CD4-positive, alpha-beta T cell (primary cell): ENCODE measurements around the gene USP9X. TPM values are rescaled to one million over a fixed set of nuclear protein-coding genes. Genes with fewer than 3 reads are reported as not detected.
A peak's percentile ranks its signal among the peaks of the same experiment; 100 is the strongest.
"Not testable (repeated sequence)": the region's sequence is repeated elsewhere in the genome, so short reads cannot be mapped to it uniquely, and the experiment has no call there.

Experiments
- ATAC-seq: fragments of 200-7000 bp; cut with Tn5 transposase; one replicate; pipeline ENCODE4 v1.10.0; 2022; ENCODE audit warnings: mild to moderate bottlenecking; ENCODE audit not compliant: poor library complexity
- CTCF ChIA-PET: fragments of 350-600 bp; sonication (Branson Sonifier 250); formaldehyde crosslinking; loops from one replicate; lab custom pipeline; 2021; ENCODE audit warnings: antibody characterized with exemption, inconsistent platforms; lab: Charles Lee
- POLR2A ChIA-PET: fragments of 350-600 bp; sonication (Branson Sonifier 250); formaldehyde crosslinking; loops from one replicate; lab custom pipeline; 2021; ENCODE audit warnings: antibody characterized with exemption, inconsistent platforms; lab: Charles Lee
- DNase-seq, 14 experiments: peaks; one replicate each; pipeline ENCODE4 v3.0.0-alpha.2; 2013 to 2020; ENCODE audit warnings: mixed read lengths in 2 of 14
- H3K27ac ChIP-seq, 2 donors: one replicate each; pipeline versions ENCODE4 v1.5.1 to v1.7.0; 2013; ENCODE audit warnings: low read length in 2 of 2, low read depth in 1 of 2, mild to moderate bottlenecking in 1 of 2
- H3K27me3 ChIP-seq, 2 experiments: 1 replicate in 1 of 2; 2 replicates in 1 of 2; pipeline versions ENCODE4 v1.6.1 to v1.7.0; 2013; ENCODE audit warnings: low read length in 2 of 2, control low read depth in 1 of 2, mild to moderate bottlenecking in 1 of 2, moderate library complexity in 1 of 2; ENCODE audit not compliant: insufficient read depth in 2 of 2, control insufficient read depth in 1 of 2
- H3K36me3 ChIP-seq: one replicate; pipeline ENCODE4 v1.6.1; 2013; ENCODE audit warnings: low read length, control low read depth; ENCODE audit not compliant: insufficient read depth
- H3K4me1 ChIP-seq: one replicate; pipeline ENCODE4 v1.6.1; 2013; ENCODE audit warnings: low read length, control low read depth; ENCODE audit not compliant: insufficient read depth
- H3K4me3 ChIP-seq: one replicate; pipeline ENCODE4 v1.5.1; 2013; ENCODE audit warnings: mild to moderate bottlenecking, low read length, moderate library complexity
- H3K9me3 ChIP-seq, 2 experiments: 1 replicate in 1 of 2; 2 replicates in 1 of 2; pipeline versions ENCODE4 v1.6.1 to v1.7.0; 2013; ENCODE audit warnings: low read length in 2 of 2, mild to moderate bottlenecking in 2 of 2, control low read depth in 1 of 2, moderate library complexity in 1 of 2; ENCODE audit not compliant: control insufficient read depth in 1 of 2, insufficient read depth in 1 of 2
- H3K27ac Mint-ChIP-seq: one replicate; pipeline ENCODE4 v1.8.0; 2020; ENCODE audit warnings: mixed read lengths
- H3K27me3 Mint-ChIP-seq: one replicate; pipeline ENCODE4 v1.8.0; 2021; ENCODE audit warnings: mixed read lengths
- H3K36me3 Mint-ChIP-seq: one replicate; pipeline ENCODE4 v1.8.0; 2021; ENCODE audit warnings: low read depth, mixed read lengths
- H3K4me1 Mint-ChIP-seq: one replicate; pipeline ENCODE4 v1.8.0; 2021; ENCODE audit warnings: low read depth, mixed read lengths
- H3K4me3 Mint-ChIP-seq: one replicate; pipeline ENCODE4 v1.8.0; 2020; ENCODE audit warnings: mild to moderate bottlenecking, mixed read lengths
- H3K9me3 Mint-ChIP-seq: one replicate; pipeline ENCODE4 v1.8.0; 2020; ENCODE audit warnings: mixed read lengths
- intact Hi-C, 2 experiments: fragments of 100-400 bp; cut with DNase I in 1 of 2; cut with micrococcal nuclease in 1 of 2; formaldehyde crosslinking; loops; one replicate each; pipeline versions ENCODE4 v1.15.1 to v1.9.0; 2023 to 2025; cut with DNase I, micrococcal nuclease
- total RNA-seq, 174 experiments: library from RNA in 2 of 174; stranded (reverse) in 2 of 174; gene quantifications; one replicate each; pipeline ENCODE4 v1.2.3 and lab custom pipeline; 2021 to 2026
- TF ChIP-seq, protein P1 (sequence below): fragments of 200-600 bp; IDR thresholded peaks from one replicate; pipeline ENCODE4 v1.8.0; 2022; ENCODE audit warnings: antibody characterized with exemption, mild to moderate bottlenecking

USP9X gene
- total RNA-seq, 2 experiments from 2014 or later = 70.4 to 74.8 TPM

DNA sequence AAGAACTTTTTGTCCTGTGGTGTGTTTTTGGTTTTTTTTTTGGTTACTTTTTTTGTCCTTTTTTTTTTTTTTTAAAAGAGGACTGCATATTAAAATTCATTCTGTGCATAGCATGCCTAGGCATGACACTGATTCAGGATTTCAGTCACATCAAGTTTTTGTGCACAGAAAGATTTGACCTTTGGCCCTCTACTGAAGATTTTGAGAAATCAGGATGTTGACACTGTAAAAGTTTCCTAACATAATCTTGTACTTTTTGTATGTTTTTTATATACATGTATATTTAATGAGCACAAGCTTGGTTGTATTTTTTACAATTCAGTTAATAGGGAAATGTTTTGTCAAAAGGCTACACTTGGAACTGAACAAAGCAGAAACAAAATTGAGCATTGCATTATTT, 148.7 kb downstream of the USP9X start:
- Mint-ChIP-seq H3K9me3 (no peaks in the 10 kb centered on the region), H3K27me3 (no peaks in the 10 kb centered on the region), H3K4me1 (peaks cover 4% of the 10 kb centered on the region), H3K4me3 (no peak overlapping the region), H3K36me3 (peaks cover 40% of the 10 kb centered on the region), H3K27ac (no peak overlapping the region)
- no peaks in the 10 kb centered on the region for H3K27me3 ChIP-seq
- POLR2A ChIA-PET = no interaction called here
- intact Hi-C loops = no loop called here
- CTCF ChIA-PET = interaction anchor here (0.9 to 1.1 kb wide), 2 partner anchors 7 to 19 kb away, joined by 3 read pairs; no protein-coding TSS in a partner anchor
- no peak for ATAC-seq
- no peaks in the 10 kb centered on the region for H3K9me3 ChIP-seq
- no peak overlapping the region for H3K4me3 ChIP-seq
- H3K4me1 ChIP-seq = no peaks in the 10 kb centered on the region
- H3K36me3 ChIP-seq = peaks cover 40% of the 10 kb centered on the region
- H3K27ac ChIP-seq = no peak overlapping the region
- no peak for DNase-seq
- TF ChIP-seq, protein P1, sequence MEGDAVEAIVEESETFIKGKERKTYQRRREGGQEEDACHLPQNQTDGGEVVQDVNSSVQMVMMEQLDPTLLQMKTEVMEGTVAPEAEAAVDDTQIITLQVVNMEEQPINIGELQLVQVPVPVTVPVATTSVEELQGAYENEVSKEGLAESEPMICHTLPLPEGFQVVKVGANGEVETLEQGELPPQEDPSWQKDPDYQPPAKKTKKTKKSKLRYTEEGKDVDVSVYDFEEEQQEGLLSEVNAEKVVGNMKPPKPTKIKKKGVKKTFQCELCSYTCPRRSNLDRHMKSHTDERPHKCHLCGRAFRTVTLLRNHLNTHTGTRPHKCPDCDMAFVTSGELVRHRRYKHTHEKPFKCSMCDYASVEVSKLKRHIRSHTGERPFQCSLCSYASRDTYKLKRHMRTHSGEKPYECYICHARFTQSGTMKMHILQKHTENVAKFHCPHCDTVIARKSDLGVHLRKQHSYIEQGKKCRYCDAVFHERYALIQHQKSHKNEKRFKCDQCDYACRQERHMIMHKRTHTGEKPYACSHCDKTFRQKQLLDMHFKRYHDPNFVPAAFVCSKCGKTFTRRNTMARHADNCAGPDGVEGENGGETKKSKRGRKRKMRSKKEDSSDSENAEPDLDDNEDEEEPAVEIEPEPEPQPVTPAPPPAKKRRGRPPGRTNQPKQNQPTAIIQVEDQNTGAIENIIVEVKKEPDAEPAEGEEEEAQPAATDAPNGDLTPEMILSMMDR = no peak

DNA sequence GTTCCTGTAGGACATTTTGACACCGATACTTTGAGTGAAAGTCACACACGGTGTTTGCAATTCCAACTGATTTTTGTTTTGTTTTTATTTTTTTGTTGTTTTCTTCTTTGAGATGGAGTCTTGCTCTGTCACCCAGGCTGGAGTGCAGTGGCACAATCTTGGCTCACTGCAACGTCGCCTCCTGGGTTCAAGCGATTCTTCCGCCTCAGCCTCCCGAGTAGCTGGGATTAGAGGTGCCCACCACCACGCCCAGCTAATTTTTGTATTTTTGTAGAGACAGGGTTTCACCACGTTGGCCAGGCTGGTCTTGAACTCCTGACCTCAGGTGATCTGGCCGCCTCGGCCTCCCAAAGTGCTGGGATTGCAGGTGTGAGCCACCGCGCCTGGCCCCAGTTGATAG, 149.2 kb downstream of the USP9X start:
- H3K27me3 Mint-ChIP-seq, POLR2A ChIA-PET, H3K4me3 Mint-ChIP-seq, H3K9me3 Mint-ChIP-seq, DNase-seq, H3K4me1 ChIP-seq, H3K4me1 Mint-ChIP-seq, H3K27ac Mint-ChIP-seq, intact Hi-C loops, H3K27ac ChIP-seq, H3K9me3 ChIP-seq, H3K4me3 ChIP-seq, ATAC-seq, H3K27me3 ChIP-seq: not testable (repeated sequence)
- peaks cover 35% of the 10 kb centered on the region for H3K36me3 ChIP-seq
- CTCF ChIA-PET = interaction anchor here (0.9 to 1.1 kb wide), 2 partner anchors 8 to 19 kb away, joined by 3 read pairs; no protein-coding TSS in a partner anchor
- peaks cover 36% of the 10 kb centered on the region for H3K36me3 Mint-ChIP-seq

DNA sequence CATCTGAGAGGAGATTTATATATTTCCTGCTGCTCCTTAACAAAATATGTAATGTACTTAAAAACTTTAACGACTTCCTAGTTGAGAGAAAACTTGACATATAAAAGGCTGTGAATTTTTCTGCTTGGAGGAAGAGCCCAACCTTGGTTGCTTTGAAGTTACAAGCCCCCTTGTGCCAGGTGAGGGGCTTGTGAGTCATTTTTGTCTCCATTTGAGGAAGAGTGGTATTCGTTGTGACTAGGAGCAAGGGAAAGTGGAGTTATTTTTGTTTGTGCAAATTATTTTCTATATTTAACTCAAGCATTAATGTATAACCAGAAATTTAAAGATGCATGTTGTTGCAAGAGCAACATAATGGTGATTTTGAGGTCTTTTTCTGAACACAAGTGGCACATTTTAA, 149.7 kb downstream of the USP9X start:
- Histone ChIP-seq H3K9me3 (no peaks in the 10 kb centered on the region), H3K4me1 (no peaks in the 10 kb centered on the region), H3K27me3 (no peaks in the 10 kb centered on the region), H3K4me3 (no peak overlapping the region), H3K36me3 (peaks cover 30% of the 10 kb centered on the region), H3K27ac (no peak overlapping the region)
- no peak for DNase-seq
- Mint-ChIP-seq H3K27me3 (no peaks in the 10 kb centered on the region), H3K9me3 (no peaks in the 10 kb centered on the region), H3K36me3 (peaks cover 34% of the 10 kb centered on the region), H3K27ac (no peak overlapping the region), H3K4me1 (peaks cover 4% of the 10 kb centered on the region), H3K4me3 (no peak overlapping the region)
- no peak for ATAC-seq
- intact Hi-C loops = no loop called here
- CTCF ChIA-PET = interaction anchor here (0.9 to 1.1 kb wide), 2 partner anchors 8 to 18 kb away, joined by 3 read pairs; no protein-coding TSS in a partner anchor
- TF ChIP-seq, protein P1 = no peak
- POLR2A ChIA-PET = no interaction called here

DNA sequence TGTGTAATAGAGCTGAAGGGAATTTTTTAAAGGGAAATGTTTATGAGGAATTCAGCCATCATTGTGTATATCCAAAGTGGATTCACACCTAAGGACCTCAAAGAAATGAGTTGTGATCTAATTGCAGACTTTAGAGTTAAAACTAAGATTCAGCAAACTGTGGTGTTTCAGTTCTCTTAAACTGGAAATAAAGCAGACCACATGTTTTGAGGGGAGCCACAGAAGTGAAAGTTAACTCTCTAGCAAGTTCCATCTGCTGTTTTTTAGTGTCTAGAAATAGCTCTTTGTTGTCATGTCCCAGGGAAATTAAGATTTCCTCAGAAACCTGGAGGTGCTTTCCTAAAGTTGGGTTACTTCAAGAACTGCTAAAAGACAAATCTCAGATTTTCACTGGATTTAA, 151.4 kb downstream of the USP9X start:
- intact Hi-C loops = no loop called here
- TF ChIP-seq, protein P1 = no peak

More for the DNA sequence above, 151.4 kb downstream of the USP9X start:
- DNase-seq (peak in 1 of 14 experiments; percentile 9), ATAC-seq (no peak)
- peaks cover 21% of the 10 kb centered on the region for H3K36me3 Mint-ChIP-seq
- H3K27ac ChIP-seq = no peak overlapping the region
- H3K36me3 ChIP-seq = peaks cover 17% of the 10 kb centered on the region
- no peaks in the 10 kb centered on the region for H3K9me3 ChIP-seq
- H3K9me3 Mint-ChIP-seq = no peaks in the 10 kb centered on the region
- no peak overlapping the region for H3K27ac Mint-ChIP-seq
- peaks cover 4% of the 10 kb centered on the region for H3K4me1 Mint-ChIP-seq
- no peaks in the 10 kb centered on the region for H3K4me1 ChIP-seq
- POLR2A ChIA-PET = no interaction called here
- H3K4me3 ChIP-seq = no peak overlapping the region
- CTCF ChIA-PET = interaction anchor here (1.6 kb wide), 1 partner anchor 10 kb away, joined by 3 read pairs; no protein-coding TSS in a partner anchor
- H3K27me3 ChIP-seq = no peaks in the 10 kb centered on the region
- H3K27me3 Mint-ChIP-seq = no peaks in the 10 kb centered on the region
- no peak overlapping the region for H3K4me3 Mint-ChIP-seq
